Adipocyte (in vitro differentiated cells): ENCODE data around the gene CD300LG.
A peak's percentile ranks its signal among the peaks of the same experiment; 100 is the strongest.

Source experiments
- DNase-seq: peaks from one replicate; pipeline ENCODE4 v3.0.0-alpha.2; 2015; ENCODE audit warnings: low read depth
- H3K27me3 ChIP-seq: replicated peaks from 2 replicates; pipeline ENCODE4 v1.7.0; 2013; ENCODE audit warnings: mild to moderate bottlenecking, low read length, moderate library complexity; ENCODE audit not compliant: control insufficient read depth, insufficient read depth
- H3K36me3 ChIP-seq: 2 replicates; pipeline ENCODE4 v1.7.0; 2013; ENCODE audit warnings: low read length, mild to moderate bottlenecking, moderate library complexity; ENCODE audit not compliant: control insufficient read depth, insufficient read depth, severe bottlenecking
- H3K4me1 ChIP-seq: 2 replicates; pipeline ENCODE4 v1.7.0; 2013; ENCODE audit warnings: mild to moderate bottlenecking, low read length, moderate library complexity; ENCODE audit not compliant: control insufficient read depth, insufficient read depth
- H3K4me3 ChIP-seq: 2 replicates; pipeline ENCODE4 v1.7.0; 2013; ENCODE audit warnings: mild to moderate bottlenecking, low read length, moderate library complexity
- H3K9ac ChIP-seq: 2 replicates; pipeline ENCODE4 v1.7.0; 2013; ENCODE audit warnings: mild to moderate bottlenecking, low read length, moderate library complexity
- H3K9me3 ChIP-seq: 2 replicates; pipeline ENCODE4 v1.7.0; 2013; ENCODE audit warnings: mild to moderate bottlenecking, low read length, moderate library complexity; ENCODE audit not compliant: control insufficient read depth

CD300LG gene

GRCh38 chr17:43825567-43825966 lies 21.4 kb upstream of the CD300LG start:
- H3K36me3 ChIP-seq = peaks cover 56% of the 10 kb centered on the region
- H3K27me3 ChIP-seq = no peaks in the 10 kb centered on the region
- H3K4me1 ChIP-seq = peaks cover 8% of the 10 kb centered on the region
- H3K9ac ChIP-seq = no peak overlapping the region
- no peak overlapping the region for H3K4me3 ChIP-seq
- H3K9me3 ChIP-seq = no peaks in the 10 kb centered on the region
- no peak for DNase-seq

- H3K36me3 ChIP-seq = peaks cover 62% of the 10 kb centered on the region
- H3K4me1 ChIP-seq = peaks cover 8% of the 10 kb centered on the region
- DNase-seq = no peak
- H3K27me3 ChIP-seq = no peaks in the 10 kb centered on the region
- no peaks in the 10 kb centered on the region for H3K9me3 ChIP-seq
- no peak overlapping the region for H3K9ac ChIP-seq
- H3K4me3 ChIP-seq = no peak overlapping the region
Measured at GRCh38 chr17:43826206-43826605, 20.8 kb upstream of the CD300LG start.

- no peak for DNase-seq
- Histone ChIP-seq H3K36me3 (peaks cover 55% of the 10 kb centered on the region), H3K4me3 (no peak overlapping the region), H3K4me1 (peaks cover 17% of the 10 kb centered on the region), H3K27me3 (no peaks in the 10 kb centered on the region), H3K9ac (no peak overlapping the region), H3K9me3 (no peaks in the 10 kb centered on the region)
Measured at GRCh38 chr17:43827596-43827995, 19.4 kb upstream of the CD300LG start.

- H3K4me1 ChIP-seq = peaks cover 18% of the 10 kb centered on the region
- H3K9ac ChIP-seq = no peak overlapping the region
- H3K4me3 ChIP-seq = no peak overlapping the region
- H3K36me3 ChIP-seq = peaks cover 55% of the 10 kb centered on the region
- DNase-seq = no peak
- H3K27me3 ChIP-seq = no peaks in the 10 kb centered on the region
- H3K9me3 ChIP-seq = no peaks in the 10 kb centered on the region
Measured at GRCh38 chr17:43829738-43830137, 17.2 kb upstream of the CD300LG start.

GRCh38 chr17:43830510-43831140 lies 16.4 kb upstream of the CD300LG start:
- H3K4me3 ChIP-seq = no peak overlapping the region
- H3K36me3 ChIP-seq = peaks cover 49% of the 10 kb centered on the region
- no peak overlapping the region for H3K9ac ChIP-seq
- peaks cover 18% of the 10 kb centered on the region for H3K4me1 ChIP-seq
- no peak for DNase-seq
- H3K9me3 ChIP-seq = no peaks in the 10 kb centered on the region
- no peaks in the 10 kb centered on the region for H3K27me3 ChIP-seq

- no peak for DNase-seq
- Histone ChIP-seq H3K9ac (no peak overlapping the region), H3K4me1 (peaks cover 18% of the 10 kb centered on the region), H3K27me3 (no peaks in the 10 kb centered on the region), H3K9me3 (no peaks in the 10 kb centered on the region), H3K36me3 (peaks cover 39% of the 10 kb centered on the region), H3K4me3 (peak overlapping the region; percentile 81)
Measured at GRCh38 chr17:43831633-43832032, 15.3 kb upstream of the CD300LG start.

GRCh38 chr17:43832168-43832975 lies 14.6 kb upstream of the CD300LG start:
- peak overlapping the region; percentile 81 for H3K4me3 ChIP-seq
- no peaks in the 10 kb centered on the region for H3K9me3 ChIP-seq
- DNase-seq = peak; percentile 84
- H3K27me3 ChIP-seq = no peaks in the 10 kb centered on the region
- peak overlapping the region; percentile 73 for H3K9ac ChIP-seq
- peaks cover 39% of the 10 kb centered on the region for H3K36me3 ChIP-seq
- H3K4me1 ChIP-seq = peaks cover 18% of the 10 kb centered on the region

GRCh38 chr17:43832976-43833829 lies 13.8 kb upstream of the CD300LG start, which contains the start of gene MPP3:
Gene MPP3 (minus strand): TSS chr17:43833146. CDS start chr17:43831906, 1,240 bp downstream.
- H3K36me3 ChIP-seq = peaks cover 31% of the 10 kb centered on the region
- no peaks in the 10 kb centered on the region for H3K27me3 ChIP-seq
- H3K9ac ChIP-seq = peak within 1 kb of the TSS; percentile 73
- H3K4me1 ChIP-seq = peaks cover 18% of the 10 kb centered on the region
- peak; percentile 94 for DNase-seq
- no peaks in the 10 kb centered on the region for H3K9me3 ChIP-seq
- peak within 1 kb of the TSS; percentile 81 for H3K4me3 ChIP-seq

GRCh38 chr17:43834106-43834505 lies 12.9 kb upstream of the CD300LG start:
- Histone ChIP-seq H3K4me3 (peak overlapping the region; percentile 81), H3K9ac (peak overlapping the region; percentile 73), H3K4me1 (peaks cover 18% of the 10 kb centered on the region), H3K36me3 (peaks cover 22% of the 10 kb centered on the region), H3K9me3 (no peaks in the 10 kb centered on the region), H3K27me3 (no peaks in the 10 kb centered on the region)
- peak; percentile 61 for DNase-seq

GRCh38 chr17:43839670-43840108 lies 7.3 kb upstream of the CD300LG start:
- DNase-seq = no peak
- Histone ChIP-seq H3K9ac (no peak overlapping the region), H3K36me3 (no peaks in the 10 kb centered on the region), H3K9me3 (no peaks in the 10 kb centered on the region), H3K27me3 (no peaks in the 10 kb centered on the region), H3K4me3 (no peak overlapping the region), H3K4me1 (peaks cover 22% of the 10 kb centered on the region)

GRCh38 chr17:43840814-43841213 lies 6.2 kb upstream of the CD300LG start:
- peak overlapping the region; percentile 17 for H3K9ac ChIP-seq
- H3K36me3 ChIP-seq = no peaks in the 10 kb centered on the region
- DNase-seq = no peak
- H3K4me3 ChIP-seq = peak overlapping the region; percentile 64
- H3K9me3 ChIP-seq = no peaks in the 10 kb centered on the region
- H3K4me1 ChIP-seq = peaks cover 24% of the 10 kb centered on the region
- H3K27me3 ChIP-seq = no peaks in the 10 kb centered on the region
